IPS-11a (cell line): ENCODE results near the gene ZBTB43.
A peak's percentile ranks its signal among the peaks of the same experiment; 100 is the strongest.

Source experiments
- H3K4me3 ChIP-seq: one replicate; pipeline ENCODE4 v1.5.1; 2013; ENCODE audit warnings: low read depth, low read length, control low read depth

ZBTB43 gene

GRCh38 chr9:126856326-126856877 is 51.6 kb downstream of the ZBTB43 start:
- H3K4me3 ChIP-seq: no peak overlapping the region

GRCh38 chr9:126857261-126857960 is 52.6 kb downstream of the ZBTB43 start:
- H3K4me3 ChIP-seq: no peak overlapping the region

GRCh38 chr9:126859111-126859510 is 54.3 kb downstream of the ZBTB43 start:
- H3K4me3 ChIP-seq: no peak overlapping the region

DNA sequence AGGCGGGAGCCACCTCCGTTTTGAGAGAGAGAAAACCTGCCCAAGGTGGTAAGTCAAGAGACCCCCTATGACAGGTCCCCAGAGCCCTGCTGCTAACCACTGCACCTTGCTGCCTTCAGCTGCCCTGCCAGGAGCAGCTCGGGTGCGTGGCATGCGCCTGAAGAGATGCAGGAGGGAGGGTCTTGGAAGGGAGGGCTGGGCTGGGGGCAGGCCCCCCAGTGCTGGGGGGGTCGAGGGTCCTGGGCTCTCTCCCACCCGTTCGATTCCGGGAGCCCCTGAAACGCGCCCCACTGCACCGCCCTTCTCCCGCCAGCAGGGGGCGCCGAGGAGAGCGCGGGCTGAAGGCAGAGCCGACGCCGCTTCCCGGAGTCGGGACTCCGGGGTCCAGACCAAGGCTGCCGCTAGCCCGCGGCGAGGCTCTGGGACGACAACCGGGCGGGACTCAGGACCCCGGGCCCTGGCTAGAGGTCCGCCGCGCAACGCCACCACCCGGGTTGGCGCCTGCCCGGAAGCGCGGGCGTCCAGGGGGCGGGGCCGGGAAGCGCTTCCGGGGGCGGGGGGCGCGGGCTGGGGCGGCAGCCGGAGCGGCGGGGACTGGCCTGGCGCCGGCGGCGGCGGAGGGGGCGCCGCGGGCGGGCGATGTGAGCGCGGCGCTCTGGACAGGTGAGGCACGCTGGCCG is 55.4 kb downstream of the ZBTB43 start, which contains the start of gene ZBTB34:
ZBTB34 (plus strand) TSS at position 563 of the 680 bp plus-strand sequence. CDS start 18,761 bp downstream, outside the sequence.
- H3K4me3 ChIP-seq: peak within 1 kb of the TSS; percentile 74

- peak overlapping the region; percentile 74 for H3K4me3 ChIP-seq
Measured at GRCh38 chr9:126860757-126861466, 56.1 kb downstream of the ZBTB43 start.

DNA sequence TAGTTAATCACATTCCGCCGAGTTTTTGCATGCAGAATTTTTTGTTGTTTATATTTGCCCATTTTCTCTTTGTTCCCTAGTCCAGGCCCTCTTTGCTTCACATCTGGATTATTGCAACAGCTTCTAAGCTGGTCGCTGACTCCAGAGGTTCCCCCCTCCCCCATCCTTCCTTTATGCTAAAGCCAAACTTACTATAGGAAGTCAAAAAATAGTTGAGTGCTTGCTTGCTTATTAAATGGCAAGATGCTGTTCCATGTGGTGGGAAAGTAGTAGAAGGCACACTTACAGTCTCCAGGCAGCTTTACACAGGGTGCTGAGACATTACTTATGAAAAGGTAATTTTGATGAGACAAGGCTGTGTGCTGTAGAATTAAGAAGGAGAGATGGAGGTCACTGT is 56.9 kb downstream of the ZBTB43 start:
- peak overlapping the region; percentile 74 for H3K4me3 ChIP-seq

DNA sequence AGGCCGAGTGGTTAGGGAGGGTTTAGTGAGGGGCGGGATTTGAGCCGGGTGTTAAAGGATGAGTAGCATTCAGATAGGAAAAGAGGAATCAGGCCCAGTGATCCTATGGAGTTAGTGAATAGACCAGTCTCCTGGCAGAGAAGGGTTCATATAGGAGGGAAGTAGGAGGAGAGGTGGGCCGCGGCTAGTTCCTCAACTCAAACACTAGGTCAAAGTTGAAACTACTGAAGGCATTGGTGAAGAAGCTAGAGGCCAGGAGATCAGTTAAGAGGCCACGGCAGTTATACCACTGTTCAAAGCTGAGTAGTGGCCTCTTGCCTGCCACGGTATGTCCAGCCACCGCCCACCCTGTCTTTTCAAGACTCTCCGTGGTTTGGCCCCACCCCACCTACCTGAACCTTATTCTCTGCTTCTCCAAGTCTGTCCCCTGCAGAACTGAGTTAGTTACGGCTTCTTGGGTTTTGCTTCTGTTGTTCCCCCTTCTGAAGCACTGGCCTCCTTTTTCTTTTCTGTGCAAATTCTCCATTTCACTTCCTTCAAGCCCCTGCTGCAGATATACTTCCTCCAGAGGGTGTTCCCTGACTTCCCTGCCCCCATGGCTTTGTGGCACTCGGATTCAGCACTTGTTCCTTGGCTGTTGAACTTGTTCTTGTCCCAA is 57.4 kb downstream of the ZBTB43 start:
- H3K4me3 ChIP-seq: no peak overlapping the region

DNA sequence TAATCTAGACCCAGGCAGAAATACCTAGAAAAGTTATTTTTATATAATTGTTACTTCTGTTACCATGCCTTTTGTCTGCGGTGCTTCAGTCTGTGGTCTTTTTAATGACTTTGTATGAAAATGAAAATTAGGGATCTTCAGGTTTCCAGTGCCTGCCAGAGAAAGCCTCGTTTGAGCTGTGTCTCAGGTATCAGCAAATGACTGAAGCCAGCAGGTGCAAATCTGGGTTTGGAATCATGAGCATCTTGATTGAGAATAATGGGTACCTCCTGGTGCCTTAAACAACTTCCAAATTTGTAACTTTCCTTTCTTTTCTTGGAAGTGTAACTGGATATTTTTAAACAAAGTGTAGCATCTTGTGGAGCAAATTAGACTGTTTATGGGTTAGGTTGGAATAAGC is 59.9 kb downstream of the ZBTB43 start:
- H3K4me3 ChIP-seq: no peak overlapping the region

DNA sequence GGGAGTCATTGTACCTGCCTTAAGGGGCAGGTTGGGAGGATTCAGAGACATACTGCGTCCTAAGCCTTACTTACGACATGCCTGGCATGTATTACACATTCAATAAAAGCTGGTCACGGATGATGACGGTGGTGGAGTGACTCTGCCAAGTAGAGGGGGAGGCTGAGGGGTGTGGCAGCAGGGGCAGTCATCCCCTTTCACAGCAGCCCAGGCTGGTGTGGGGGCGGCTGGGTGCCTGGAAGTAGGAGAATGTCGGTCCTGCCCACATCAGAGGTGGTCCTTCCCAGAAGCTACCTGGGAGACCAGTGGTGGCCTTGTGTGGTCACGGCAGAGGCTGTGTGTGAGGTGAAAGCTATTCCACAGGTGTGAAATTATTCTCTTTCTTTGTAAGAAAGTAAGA is 64.5 kb downstream of the ZBTB43 start:
- no peak overlapping the region for H3K4me3 ChIP-seq

DNA sequence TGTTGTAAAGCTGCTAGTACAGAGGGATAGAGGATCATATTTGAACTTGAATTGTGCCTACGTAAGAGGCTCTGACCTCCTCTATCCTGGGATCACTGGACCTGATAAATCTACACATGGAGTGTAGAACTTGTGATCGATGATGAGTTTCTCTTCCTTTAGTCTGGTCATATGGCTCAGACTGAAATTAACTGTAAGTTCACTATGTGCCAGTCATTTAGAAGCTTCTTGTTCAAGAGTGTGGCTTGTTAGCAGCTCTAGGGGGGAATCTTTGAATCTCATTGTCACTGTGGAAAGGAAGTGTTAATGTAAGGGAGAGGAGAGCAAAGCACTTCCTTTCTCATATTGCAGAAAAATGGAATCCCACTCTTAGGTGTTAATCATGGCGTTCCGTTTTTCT is 67.7 kb downstream of the ZBTB43 start:
- no peak overlapping the region for H3K4me3 ChIP-seq

DNA sequence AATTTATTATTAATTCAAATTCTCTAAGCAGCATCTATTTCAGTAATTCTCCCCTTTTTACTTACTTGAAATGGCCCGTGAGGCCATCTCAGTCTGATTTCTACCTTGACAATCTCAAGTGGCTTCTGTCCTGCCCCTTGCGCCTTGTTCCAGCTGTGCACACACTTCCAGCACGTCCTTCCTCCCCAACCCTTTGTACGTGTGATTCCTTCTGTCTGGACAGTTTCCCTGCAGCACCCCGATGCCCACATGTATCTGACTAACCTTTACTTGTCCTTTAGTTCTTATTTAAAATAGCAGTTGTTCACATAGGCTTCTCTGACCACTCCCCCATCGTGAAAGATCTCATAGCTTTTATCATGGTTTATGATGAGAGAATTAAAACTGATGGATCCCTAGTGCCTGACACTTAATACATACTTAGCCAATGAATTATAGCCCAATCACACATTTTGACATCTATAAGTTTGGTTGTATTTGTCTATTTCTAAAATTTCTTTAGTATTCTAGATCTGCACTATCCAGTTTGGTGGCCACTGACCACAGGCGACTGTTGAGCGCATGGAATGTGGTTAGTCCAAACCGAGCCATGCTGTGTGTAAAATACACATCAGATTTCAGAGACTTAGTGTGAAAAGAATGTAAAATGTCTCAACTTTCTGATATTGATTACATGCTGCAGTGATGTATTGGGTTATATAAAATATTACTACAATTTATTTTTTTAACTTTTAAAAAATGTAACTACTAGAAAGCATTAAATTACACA is 69.9 kb downstream of the ZBTB43 start:
- no peak overlapping the region for H3K4me3 ChIP-seq

DNA sequence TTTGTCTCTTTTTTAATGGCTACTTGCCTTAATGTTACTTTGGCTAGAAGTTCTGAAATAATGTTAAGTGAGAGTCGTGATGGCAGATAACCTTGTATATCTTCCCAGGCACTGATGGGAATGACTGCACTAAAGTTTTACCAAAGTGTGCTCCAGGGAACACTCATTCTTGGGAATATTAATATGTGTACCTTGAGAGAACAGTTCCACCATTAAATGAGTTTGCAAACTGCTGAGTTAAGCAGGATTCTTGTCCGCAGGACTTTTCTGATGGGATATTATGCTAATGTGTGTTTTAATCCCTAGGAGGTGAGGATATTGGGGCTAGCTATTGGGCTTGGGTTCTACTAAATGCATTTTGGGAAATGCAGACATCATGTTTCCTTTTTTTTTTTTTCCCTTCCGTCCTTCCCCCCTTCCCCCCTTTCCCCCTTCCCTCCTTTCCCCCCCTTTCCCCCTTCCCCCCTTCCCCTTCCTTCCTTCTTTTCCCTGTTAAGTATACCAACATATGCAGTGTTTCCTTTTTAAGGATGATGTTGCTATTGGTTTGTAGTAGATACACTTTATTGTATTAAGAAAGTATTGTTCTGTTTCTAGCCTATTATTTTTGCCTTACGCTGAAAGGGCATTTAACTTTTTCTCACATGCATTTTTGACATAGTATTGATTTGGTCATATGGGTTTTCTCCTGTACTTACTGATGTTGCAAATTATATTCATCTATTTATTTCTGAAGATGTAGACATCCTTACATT is 71.1 kb downstream of the ZBTB43 start:
- no peak overlapping the region for H3K4me3 ChIP-seq

DNA sequence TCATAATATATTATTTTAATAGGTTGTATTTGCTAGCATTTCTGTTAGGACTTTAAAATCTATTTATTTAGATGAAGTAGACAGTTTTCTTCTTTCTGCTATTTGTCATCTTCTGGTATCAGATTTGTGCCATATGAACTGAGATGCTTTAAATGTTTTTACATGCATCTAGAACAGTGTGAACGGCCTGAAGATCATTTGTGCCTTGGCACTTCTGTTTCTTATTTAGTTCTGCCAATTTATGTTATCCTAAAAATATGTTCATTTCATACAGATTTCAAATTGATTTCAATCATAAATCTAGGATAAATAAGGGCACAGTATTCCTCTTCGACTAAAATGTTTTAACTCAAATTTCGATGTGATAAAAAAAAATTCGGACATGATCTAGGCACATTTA is 71.7 kb downstream of the ZBTB43 start:
- H3K4me3 ChIP-seq: no peak overlapping the region

GRCh38 chr9:126877418-126877817 is 72.6 kb downstream of the ZBTB43 start:
- no peak overlapping the region for H3K4me3 ChIP-seq

DNA sequence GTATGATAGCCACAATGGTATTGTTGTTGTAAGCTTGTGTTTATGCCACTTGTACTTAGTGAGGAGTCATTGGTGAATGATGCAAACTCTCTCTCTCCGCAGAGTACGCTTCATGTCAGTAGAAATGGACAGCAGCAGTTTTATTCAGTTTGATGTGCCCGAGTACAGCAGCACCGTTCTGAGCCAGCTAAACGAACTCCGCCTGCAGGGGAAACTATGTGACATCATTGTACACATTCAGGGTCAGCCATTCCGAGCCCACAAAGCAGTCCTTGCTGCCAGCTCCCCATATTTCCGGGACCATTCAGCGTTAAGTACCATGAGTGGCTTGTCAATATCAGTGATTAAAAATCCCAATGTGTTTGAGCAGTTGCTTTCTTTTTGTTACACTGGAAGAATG is 74.4 kb downstream of the ZBTB43 start:
- no peak overlapping the region for H3K4me3 ChIP-seq

DNA sequence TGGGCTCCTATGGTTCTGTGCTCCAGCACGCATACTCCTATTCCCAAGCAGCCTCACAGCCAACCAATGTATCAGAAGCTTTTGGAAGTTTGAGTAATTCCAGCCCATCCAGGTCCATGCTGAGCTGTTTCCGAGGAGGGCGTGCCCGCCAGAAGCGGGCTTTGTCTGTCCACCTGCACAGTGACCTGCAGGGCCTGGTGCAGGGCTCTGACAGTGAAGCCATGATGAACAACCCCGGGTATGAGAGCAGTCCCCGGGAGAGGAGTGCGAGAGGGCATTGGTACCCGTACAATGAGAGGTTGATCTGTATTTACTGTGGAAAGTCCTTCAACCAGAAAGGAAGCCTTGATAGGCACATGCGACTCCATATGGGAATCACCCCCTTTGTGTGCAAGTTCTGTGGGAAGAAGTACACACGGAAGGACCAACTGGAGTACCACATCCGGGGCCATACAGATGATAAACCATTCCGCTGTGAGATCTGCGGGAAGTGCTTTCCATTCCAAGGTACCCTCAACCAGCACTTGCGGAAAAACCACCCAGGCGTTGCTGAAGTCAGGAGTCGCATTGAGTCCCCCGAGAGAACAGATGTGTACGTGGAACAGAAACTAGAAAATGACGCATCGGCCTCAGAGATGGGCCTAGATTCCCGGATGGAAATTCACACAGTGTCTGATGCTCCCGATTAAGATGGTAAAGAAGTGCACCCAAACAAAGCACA is 75.5 kb downstream of the ZBTB43 start:
- H3K4me3 ChIP-seq: no peak overlapping the region

- no peak overlapping the region for H3K4me3 ChIP-seq
Measured at GRCh38 chr9:126880947-126881332, 76.1 kb downstream of the ZBTB43 start.

DNA sequence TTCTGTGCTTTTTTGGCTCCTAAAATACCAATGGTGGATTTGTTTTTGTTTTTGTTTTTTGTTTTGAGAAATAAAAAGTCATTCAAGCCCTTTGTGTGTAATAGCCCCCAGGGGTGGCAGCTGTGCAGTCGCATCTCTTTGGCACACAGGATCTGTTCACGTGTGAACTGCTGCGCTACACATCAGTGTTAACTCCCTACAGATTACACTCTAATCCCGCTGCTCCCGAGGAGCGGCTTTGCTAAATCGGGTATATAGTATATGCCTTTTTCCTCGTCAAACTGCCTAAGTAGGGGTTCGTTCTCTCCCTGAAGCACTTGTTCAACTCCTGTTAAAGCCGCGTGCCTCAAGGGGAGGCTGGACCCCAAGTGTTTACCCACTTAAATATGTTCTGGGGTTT is 77.9 kb downstream of the ZBTB43 start:
- H3K4me3 ChIP-seq: no peak overlapping the region

DNA sequence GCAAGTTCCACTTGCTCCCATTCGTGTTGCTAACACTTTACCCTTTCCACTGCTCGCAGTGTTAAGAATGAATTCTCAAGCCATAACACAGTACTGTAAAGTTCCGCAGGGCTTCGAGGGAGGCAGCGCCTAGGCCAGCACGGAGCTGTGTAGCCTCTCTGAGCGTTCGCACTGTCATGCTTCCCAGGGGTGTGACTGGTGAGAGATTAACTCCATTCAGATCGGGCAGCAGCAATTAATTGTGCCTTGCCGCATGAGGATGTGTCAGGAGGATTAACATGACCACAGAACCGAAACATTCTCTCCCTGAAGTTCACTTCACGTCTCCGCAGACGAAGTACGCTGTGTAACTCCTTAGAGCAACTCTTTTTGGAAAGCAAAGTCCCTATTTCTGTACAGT is 78.8 kb downstream of the ZBTB43 start:
- H3K4me3 ChIP-seq: no peak overlapping the region
